ENCODE data around the gene IL36A.

The IL36A gene

GRCh38 chr2:113050921-113051895, 45.9 kb downstream of the IL36A start:
- DNase-seq = no peak

- DNase-seq = no peak
Measured at GRCh38 chr2:113052396-113052917, 47.2 kb downstream of the IL36A start, which contains the start of gene IL36B. Gene IL36B, minus strand, starts transcription at chr2:113052867.

- no peak for DNase-seq
Measured at GRCh38 chr2:113053666-113054065, 48.4 kb downstream of the IL36A start.

GRCh38 chr2:113054066-113054465, 48.8 kb downstream of the IL36A start:
- no peak for DNase-seq

- DNase-seq = no peak
Measured at GRCh38 chr2:113056521-113056920, 51.3 kb downstream of the IL36A start.

- DNase-seq = no peak
Measured at GRCh38 chr2:113057117-113057516, 51.9 kb downstream of the IL36A start.
